SHP77 treated with DMSO at 0.1 percent for 48 hours (cell line): Measurements from ENCODE around the gene NTMT2.
"Not testable (repeated sequence)": the region's sequence is repeated elsewhere in the genome, so short reads cannot be mapped to it uniquely, and the experiment has no call there.

Source experiments
- DNase-seq: peaks from one replicate; lab custom pipeline; 2025; lab: John Stamatoyannopoulos, UW

The NTMT2 gene

GRCh38 chr1:170145770-170146676 is at the start of gene NTMT2:
Gene NTMT2 (plus strand): TSS chr1:170145959. CDS start chr1:170146108, 149 bp downstream.
- no peak for DNase-seq

- DNase-seq, result no peak
Measured at GRCh38 chr1:170095976-170096748, 49.6 kb upstream of the NTMT2 start.

GRCh38 chr1:170096806-170097340 is 48.9 kb upstream of the NTMT2 start:
- DNase-seq, result no peak

- no peak for DNase-seq
Measured at GRCh38 chr1:170097449-170097948, 48.3 kb upstream of the NTMT2 start.

GRCh38 chr1:170113140-170113539 is 32.6 kb upstream of the NTMT2 start:
- not testable (repeated sequence) for DNase-seq

GRCh38 chr1:170114906-170115305 is 30.9 kb upstream of the NTMT2 start:
- DNase-seq, result no peak

GRCh38 chr1:170122366-170122765 is 23.4 kb upstream of the NTMT2 start:
- DNase-seq, result no peak

GRCh38 chr1:170125269-170125668 is 20.5 kb upstream of the NTMT2 start:
- DNase-seq, result no peak

GRCh38 chr1:170126696-170127095 is 19.1 kb upstream of the NTMT2 start:
- DNase-seq, result no peak

GRCh38 chr1:170131450-170131849 is 14.3 kb upstream of the NTMT2 start:
- no peak for DNase-seq

- DNase-seq, result no peak
Measured at GRCh38 chr1:170131984-170132383, 13.8 kb upstream of the NTMT2 start.

GRCh38 chr1:170133766-170134495 is 11.8 kb upstream of the NTMT2 start:
- no peak for DNase-seq

GRCh38 chr1:170134521-170134920 is 11.2 kb upstream of the NTMT2 start:
- DNase-seq, result no peak

- no peak for DNase-seq
Measured at GRCh38 chr1:170140371-170140770, 5.4 kb upstream of the NTMT2 start.

- no peak for DNase-seq
Measured at GRCh38 chr1:170145061-170145460, 698 bp upstream of the NTMT2 start.

- no peak for DNase-seq
Measured at GRCh38 chr1:170146720-170147263, 1.0 kb downstream of the NTMT2 start.

- DNase-seq, result no peak
Measured at GRCh38 chr1:170149241-170149640, 3.5 kb downstream of the NTMT2 start.

- no peak for DNase-seq
Measured at GRCh38 chr1:170150016-170150415, 4.3 kb downstream of the NTMT2 start.

- no peak for DNase-seq
Measured at GRCh38 chr1:170150921-170151320, 5.2 kb downstream of the NTMT2 start.

- no peak for DNase-seq
Measured at GRCh38 chr1:170153417-170153816, 7.7 kb downstream of the NTMT2 start.

GRCh38 chr1:170155055-170155454 is 9.3 kb downstream of the NTMT2 start:
- no peak for DNase-seq

- no peak for DNase-seq
Measured at GRCh38 chr1:170156594-170156993, 10.8 kb downstream of the NTMT2 start.
